ENCODE results near the gene MYT1. TPM values are rescaled to one million over a fixed set of nuclear protein-coding genes. Genes with fewer than 3 reads are reported as not detected.

The MYT1 gene
- polyA plus RNA-seq, 1 experiment, result not detected

DNA sequence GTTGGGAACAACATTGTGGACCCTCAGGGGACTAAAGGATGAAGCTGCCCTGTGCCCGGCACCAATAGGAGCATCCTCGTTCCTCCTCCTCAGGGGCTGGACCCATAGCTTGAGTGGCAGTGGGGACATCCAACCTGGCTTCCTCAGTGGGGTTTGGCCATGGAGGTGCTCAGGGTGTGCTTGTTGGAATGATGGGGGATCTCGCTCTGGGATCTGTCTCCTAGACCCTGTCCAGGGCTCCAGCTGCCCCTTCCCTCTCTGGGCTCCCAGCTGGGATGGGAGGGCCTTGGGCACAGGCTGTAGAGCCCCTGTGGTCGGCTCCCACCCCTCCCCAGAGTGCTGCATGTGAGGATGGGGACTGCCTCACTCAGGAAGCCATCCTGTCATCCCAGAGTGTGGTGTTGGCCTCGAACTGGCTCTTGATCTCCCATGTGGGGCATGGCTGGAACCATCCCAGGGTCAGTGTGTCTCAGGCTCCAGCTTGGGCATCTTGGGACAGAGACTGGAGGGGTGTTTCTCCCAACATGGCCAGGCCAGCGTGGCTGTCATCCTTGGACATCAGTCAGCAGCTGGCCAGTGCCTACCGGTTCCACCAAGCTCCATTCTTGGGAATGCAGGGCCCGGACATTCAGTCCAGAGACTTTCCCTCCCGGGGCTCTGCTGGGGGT lies 9.5 kb upstream of the MYT1 start:
- no peak for DNase-seq (ENCODE audit: low read depth, low spot score)
- H3K9me3 ChIP-seq (ENCODE audit: control insufficient read depth, insufficient read depth, low read length), result peaks cover 2% of the 10 kb centered on the region
- ChIA-PET POLR2A (no interaction called here), CTCF (no interaction called here)
- no peak overlapping the region for H3K4me3 ChIP-seq (ENCODE audit: low read depth, low read length)
- H3K27ac ChIP-seq (ENCODE audit: low read depth, low read length), result no peak overlapping the region
- H3K27me3 ChIP-seq (ENCODE audit: control insufficient read depth, insufficient read depth, low read length), result peaks cover 1% of the 10 kb centered on the region
- no peak for TF ChIP-seq CTCF (IDR thresholded peaks at IDR 0.05; ENCODE audit: low read depth, low read length)

DNA sequence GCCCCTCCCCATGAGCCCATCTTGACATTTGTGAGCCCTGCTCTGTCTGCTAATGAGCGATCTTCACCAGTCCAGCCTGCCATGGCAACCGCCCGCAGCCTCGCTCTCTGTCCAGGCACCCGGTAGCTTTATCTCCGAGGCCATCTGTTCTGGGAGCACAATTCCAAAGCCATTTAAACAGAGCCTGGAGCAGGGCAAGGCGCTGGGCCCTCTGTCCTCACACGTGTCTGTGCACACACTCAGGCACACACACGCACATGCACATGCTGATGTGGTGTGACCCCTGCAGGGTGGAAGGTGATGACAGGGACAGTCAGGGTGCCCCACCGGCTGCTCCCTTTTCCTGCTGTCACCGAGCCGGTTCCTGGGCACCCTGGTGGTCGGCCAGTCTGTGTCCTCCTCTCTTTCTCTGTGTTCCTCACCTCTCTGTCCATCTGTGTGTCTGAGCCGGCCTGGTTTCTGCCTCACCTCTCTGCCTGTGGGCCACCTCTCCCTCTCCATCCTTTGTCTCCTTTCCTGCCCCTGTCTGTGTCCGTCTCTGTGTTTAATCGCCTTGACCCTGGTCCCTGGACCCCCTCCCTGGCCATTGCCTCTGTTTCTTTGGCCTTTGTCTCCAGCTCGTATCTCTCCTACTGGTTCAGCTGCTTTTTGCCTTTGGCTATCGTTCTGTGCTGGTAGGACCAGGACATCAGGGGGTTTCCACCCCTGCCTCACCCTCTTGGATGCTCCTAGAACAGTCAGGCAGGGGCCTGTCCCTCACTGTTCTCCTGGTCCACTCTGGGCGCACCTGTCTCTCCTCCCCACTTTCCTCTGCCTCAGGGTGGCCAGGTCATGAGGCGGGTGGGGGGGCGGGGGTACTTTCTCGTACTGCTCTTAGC lies 8.8 kb upstream of the MYT1 start:
- CTCF ChIA-PET, result no interaction called here
- peaks cover 9% of the 10 kb centered on the region for H3K27me3 ChIP-seq (ENCODE audit: control insufficient read depth, insufficient read depth, low read length)
- no peak for DNase-seq (ENCODE audit: low read depth, low spot score)
- TF ChIP-seq CTCF (IDR thresholded peaks at IDR 0.05; ENCODE audit: low read depth, low read length), result no peak
- H3K9me3 ChIP-seq (ENCODE audit: control insufficient read depth, insufficient read depth, low read length), result no peaks in the 10 kb centered on the region; the same call in 1 of the 2 replicates
- POLR2A ChIA-PET, result no interaction called here
- H3K27ac ChIP-seq (ENCODE audit: low read depth, low read length), result no peak overlapping the region
- no peak overlapping the region for H3K4me3 ChIP-seq (ENCODE audit: low read depth, low read length)

GRCh38 chr20:64156136-64156885 lies 7.9 kb upstream of the MYT1 start:
- no peak overlapping the region for H3K4me3 ChIP-seq (ENCODE audit: low read depth, low read length)
- no peak overlapping the region for H3K27ac ChIP-seq (ENCODE audit: low read depth, low read length)
- peaks cover 17% of the 10 kb centered on the region for H3K27me3 ChIP-seq (ENCODE audit: control insufficient read depth, insufficient read depth, low read length)
- no peaks in the 10 kb centered on the region; the same call in 1 of the 2 replicates for H3K9me3 ChIP-seq (ENCODE audit: control insufficient read depth, insufficient read depth, low read length)
- no peak for TF ChIP-seq CTCF (IDR thresholded peaks at IDR 0.05; ENCODE audit: low read depth, low read length)
- POLR2A ChIA-PET, result no interaction called here
- no peak for DNase-seq (ENCODE audit: low read depth, low spot score)
- CTCF ChIA-PET, result no interaction called here

- CTCF ChIA-PET, result no interaction called here
- DNase-seq (ENCODE audit: low read depth, low spot score), result no peak
Observed at GRCh38 chr20:64156886-64157875, 7.1 kb upstream of the MYT1 start.

More at GRCh38 chr20:64156886-64157875, 7.1 kb upstream of the MYT1 start:
- H3K27ac ChIP-seq (ENCODE audit: low read depth, low read length), result no peak overlapping the region
- H3K27me3 ChIP-seq (ENCODE audit: control insufficient read depth, insufficient read depth, low read length), result peaks cover 26% of the 10 kb centered on the region
- H3K9me3 ChIP-seq (ENCODE audit: control insufficient read depth, insufficient read depth, low read length), result peaks cover 3% of the 10 kb centered on the region; the same call in 1 of the 2 replicates
- H3K4me3 ChIP-seq (ENCODE audit: low read depth, low read length), result no peak overlapping the region
- POLR2A ChIA-PET, result no interaction called here
- TF ChIP-seq CTCF (IDR thresholded peaks at IDR 0.05; ENCODE audit: low read depth, low read length), result no peak

Data from AG04450 (cell line).